Osteocyte (in vitro differentiated cells): ENCODE data around the gene HLA-DPA1. TPM values are rescaled to one million over a fixed set of nuclear protein-coding genes. Genes with fewer than 3 reads are reported as not detected.
"Not testable (repeated sequence)": the region's sequence is repeated elsewhere in the genome, so short reads cannot be mapped to it uniquely, and the experiment has no call there.

Experiments used
- DNase-seq: peaks from one replicate; pipeline ENCODE4 v3.0.0; 2021; ENCODE audit warnings: mixed read lengths; ENCODE audit not compliant: unreplicated experiment; ENCODE audit errors: extremely low spot score
- H3K27ac Mint-ChIP-seq: one replicate; pipeline ENCODE4 v1.8.0; 2021; ENCODE audit warnings: mild to moderate bottlenecking, mixed read lengths; ENCODE audit not compliant: unreplicated experiment
- H3K27me3 Mint-ChIP-seq: one replicate; pipeline ENCODE4 v1.8.0; 2021; ENCODE audit warnings: mixed read lengths; ENCODE audit not compliant: unreplicated experiment
- H3K36me3 Mint-ChIP-seq: one replicate; pipeline ENCODE4 v1.8.0; 2021; ENCODE audit warnings: mixed read lengths; ENCODE audit not compliant: unreplicated experiment
- H3K4me1 Mint-ChIP-seq: one replicate; pipeline ENCODE4 v1.8.0; 2021; ENCODE audit warnings: mixed read lengths; ENCODE audit not compliant: unreplicated experiment
- H3K4me3 Mint-ChIP-seq: one replicate; pipeline ENCODE4 v1.8.0; 2021; ENCODE audit warnings: mild to moderate bottlenecking, moderate library complexity, mixed read lengths; ENCODE audit not compliant: unreplicated experiment
- H3K9me3 Mint-ChIP-seq: one replicate; pipeline ENCODE4 v1.8.0; 2021; ENCODE audit warnings: mixed read lengths; ENCODE audit not compliant: unreplicated experiment
- total RNA-seq: library from RNA; stranded (reverse); gene quantifications from 2 replicates; pipeline ENCODE4 v1.2.1, GENCODE V29; 2021
- TF ChIP-seq, protein P1 (sequence below): fragments of 200-600 bp; sonication (generic); IDR thresholded peaks from 2 replicates; pipeline ENCODE4 v1.5.0; 2021; ENCODE audit warnings: antibody characterized with exemption, mild to moderate bottlenecking, moderate library complexity

Gene HLA-DPA1
- total RNA-seq, 1 donor from 2014 or later: 2.0 TPM

DNA sequence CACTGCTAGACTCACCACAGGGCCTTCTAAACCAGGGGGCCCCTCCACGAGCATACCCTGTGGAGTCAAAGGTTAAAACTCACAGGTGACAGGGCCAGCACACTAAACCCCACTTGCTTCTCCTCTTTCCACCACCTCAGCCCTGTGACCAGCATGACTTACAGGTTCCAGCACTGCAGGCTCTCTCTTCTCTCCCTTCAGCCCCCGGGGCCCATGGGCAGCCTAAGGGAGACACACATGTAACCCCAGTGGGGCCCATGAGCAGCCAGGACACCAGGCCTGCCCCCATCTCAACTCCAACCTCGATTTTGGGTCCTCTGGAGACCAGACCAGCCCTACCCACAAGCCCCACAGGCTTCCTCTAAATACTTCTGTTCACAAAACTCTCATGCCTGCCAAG is 30.3 kb upstream of the HLA-DPA1 start:
- Mint-ChIP-seq H3K4me3 (no peak overlapping the region), H3K27me3 (peaks cover 66% of the 10 kb centered on the region), H3K27ac (no peak overlapping the region), H3K4me1 (no peaks in the 10 kb centered on the region), H3K9me3 (peaks cover 24% of the 10 kb centered on the region), H3K36me3 (no peaks in the 10 kb centered on the region)
- TF ChIP-seq, protein P1, sequence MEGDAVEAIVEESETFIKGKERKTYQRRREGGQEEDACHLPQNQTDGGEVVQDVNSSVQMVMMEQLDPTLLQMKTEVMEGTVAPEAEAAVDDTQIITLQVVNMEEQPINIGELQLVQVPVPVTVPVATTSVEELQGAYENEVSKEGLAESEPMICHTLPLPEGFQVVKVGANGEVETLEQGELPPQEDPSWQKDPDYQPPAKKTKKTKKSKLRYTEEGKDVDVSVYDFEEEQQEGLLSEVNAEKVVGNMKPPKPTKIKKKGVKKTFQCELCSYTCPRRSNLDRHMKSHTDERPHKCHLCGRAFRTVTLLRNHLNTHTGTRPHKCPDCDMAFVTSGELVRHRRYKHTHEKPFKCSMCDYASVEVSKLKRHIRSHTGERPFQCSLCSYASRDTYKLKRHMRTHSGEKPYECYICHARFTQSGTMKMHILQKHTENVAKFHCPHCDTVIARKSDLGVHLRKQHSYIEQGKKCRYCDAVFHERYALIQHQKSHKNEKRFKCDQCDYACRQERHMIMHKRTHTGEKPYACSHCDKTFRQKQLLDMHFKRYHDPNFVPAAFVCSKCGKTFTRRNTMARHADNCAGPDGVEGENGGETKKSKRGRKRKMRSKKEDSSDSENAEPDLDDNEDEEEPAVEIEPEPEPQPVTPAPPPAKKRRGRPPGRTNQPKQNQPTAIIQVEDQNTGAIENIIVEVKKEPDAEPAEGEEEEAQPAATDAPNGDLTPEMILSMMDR: no peak
- DNase-seq: no peak

DNA sequence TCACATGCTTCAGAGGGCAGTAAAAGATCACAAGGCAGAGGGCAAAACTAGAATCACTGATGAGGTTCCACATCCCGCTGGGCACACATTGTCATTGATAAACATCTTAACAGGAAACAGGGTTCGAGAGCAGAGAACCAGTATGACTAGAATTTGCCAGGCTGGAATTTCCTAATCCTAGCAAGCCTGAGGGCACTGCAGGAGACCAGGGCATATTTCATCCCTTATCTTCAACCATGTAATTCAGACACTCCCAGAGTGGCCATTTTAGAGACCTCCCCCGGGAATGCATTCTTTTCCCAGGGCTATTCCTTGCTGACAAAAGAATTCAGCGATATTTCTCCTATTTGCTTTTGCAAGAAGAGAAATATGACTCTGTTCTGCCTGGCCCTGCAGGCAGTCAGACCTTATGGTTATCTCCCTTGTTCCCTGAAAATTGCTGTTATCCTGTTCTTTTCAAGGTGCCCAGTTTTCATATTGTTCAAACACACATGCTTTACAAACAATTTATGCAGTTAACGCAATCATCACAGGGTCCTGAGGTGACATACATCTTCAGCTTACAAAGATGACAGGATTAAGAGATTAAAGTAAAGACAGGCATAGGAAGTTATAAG is 27.8 kb upstream of the HLA-DPA1 start:
- H3K27me3 Mint-ChIP-seq: peaks cover 60% of the 10 kb centered on the region
- not testable (repeated sequence) for H3K4me3 Mint-ChIP-seq

GRCh38 chr6:33095681-33096080 is 22.2 kb upstream of the HLA-DPA1 start:
- Mint-ChIP-seq H3K9me3 (peaks cover 21% of the 10 kb centered on the region), H3K27ac (no peak overlapping the region)

More for the DNA sequence above, 27.8 kb upstream of the HLA-DPA1 start:
- not testable (repeated sequence) for DNase-seq, H3K27ac Mint-ChIP-seq, H3K36me3 Mint-ChIP-seq, H3K4me1 Mint-ChIP-seq
- H3K9me3 Mint-ChIP-seq: peaks cover 36% of the 10 kb centered on the region

GRCh38 chr6:33093855-33094254 is 20.4 kb upstream of the HLA-DPA1 start:
- Mint-ChIP-seq H3K36me3 (no peaks in the 10 kb centered on the region), H3K27ac (no peak overlapping the region), H3K27me3 (peaks cover 59% of the 10 kb centered on the region), H3K4me1 (no peaks in the 10 kb centered on the region), H3K4me3 (no peak overlapping the region), H3K9me3 (peaks cover 12% of the 10 kb centered on the region)
- DNase-seq: no peak
- TF ChIP-seq, protein P1: no peak

More at GRCh38 chr6:33095681-33096080, 22.2 kb upstream of the HLA-DPA1 start:
- H3K4me1 Mint-ChIP-seq: no peaks in the 10 kb centered on the region
- peaks cover 60% of the 10 kb centered on the region for H3K27me3 Mint-ChIP-seq
- H3K4me3 Mint-ChIP-seq: no peak overlapping the region
- H3K36me3 Mint-ChIP-seq: no peaks in the 10 kb centered on the region
- TF ChIP-seq, protein P1: no peak
- DNase-seq: no peak

DNA sequence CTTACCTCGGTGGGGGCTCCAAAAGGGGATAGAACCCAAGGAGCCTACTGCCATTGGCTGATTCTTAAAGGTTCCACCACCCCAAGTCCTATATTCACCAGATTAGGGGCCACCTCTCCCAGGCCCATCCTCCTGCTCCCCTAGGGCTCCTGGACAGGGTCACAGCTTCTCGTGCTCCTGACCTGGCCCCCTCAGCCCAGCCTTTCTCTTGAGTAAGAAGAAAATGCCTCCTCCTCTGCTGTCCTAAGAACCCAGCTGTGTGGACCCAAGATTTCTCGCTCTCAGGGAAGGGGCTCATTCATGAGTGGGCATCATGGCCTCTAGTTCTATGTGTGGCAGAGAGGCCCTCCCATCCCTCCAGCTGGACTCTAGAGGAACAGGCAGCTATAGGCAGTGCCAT is 18.9 kb upstream of the HLA-DPA1 start:
- no peaks in the 10 kb centered on the region for H3K9me3 Mint-ChIP-seq
- no peak overlapping the region for H3K27ac Mint-ChIP-seq
- no peaks in the 10 kb centered on the region for H3K4me1 Mint-ChIP-seq

More for the DNA sequence above, 18.9 kb upstream of the HLA-DPA1 start:
- TF ChIP-seq, protein P1: no peak
- Mint-ChIP-seq H3K36me3 (no peaks in the 10 kb centered on the region), H3K4me3 (no peak overlapping the region), H3K27me3 (peaks cover 50% of the 10 kb centered on the region)
- DNase-seq: no peak
